HG02763 (cell line): ENCODE measurements around the gene PDXDC1.
"Not testable (repeated sequence)": the region's sequence is repeated elsewhere in the genome, so short reads cannot be mapped to it uniquely, and the experiment has no call there.

ENCODE experiments used
- ATAC-seq: cut with Tn5 transposase; IDR thresholded peaks from one replicate; pipeline ENCODE4 v1.9.1; 2021; ENCODE audit warnings: mild to moderate bottlenecking, moderate library complexity; ENCODE audit not compliant: unreplicated experiment

The PDXDC1 gene

DNA sequence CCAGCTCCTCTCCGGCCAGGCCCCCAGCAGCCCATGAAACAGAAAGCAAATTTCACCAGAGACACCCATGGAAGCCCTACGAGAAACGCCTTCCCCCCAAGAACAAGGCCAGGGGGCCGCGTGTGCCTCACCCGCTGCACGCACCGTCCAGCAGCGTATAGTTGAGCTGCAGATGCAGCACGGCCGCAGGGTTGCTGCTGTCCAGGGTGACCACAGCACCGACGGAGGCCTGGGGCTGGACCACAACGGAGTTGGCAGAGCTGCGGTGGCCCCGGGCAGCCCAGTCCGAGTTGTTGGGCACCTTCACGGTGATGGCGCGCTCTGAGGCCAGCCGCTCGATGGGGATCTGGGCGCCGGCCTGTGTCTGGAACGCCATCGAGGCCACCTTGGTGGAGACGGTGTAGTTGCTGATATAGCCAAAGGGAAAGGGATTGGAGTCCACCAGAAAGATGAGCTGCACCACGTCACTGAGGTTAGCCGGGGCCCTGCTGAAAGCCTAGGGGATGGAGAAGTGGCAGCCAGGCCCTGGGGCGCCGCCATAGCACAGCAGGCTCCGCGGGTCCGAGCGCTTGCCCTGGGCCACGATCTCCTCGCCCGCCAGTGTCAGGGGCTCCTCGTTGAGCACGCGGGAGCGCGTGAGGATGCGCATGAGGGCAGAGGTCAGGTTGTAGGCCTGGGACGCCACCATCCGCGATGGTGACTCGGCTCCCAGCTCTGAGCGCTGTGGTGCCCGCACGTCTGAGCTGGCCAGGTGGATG is 156.3 kb downstream of the PDXDC1 start:
- ATAC-seq, result not testable (repeated sequence)

DNA sequence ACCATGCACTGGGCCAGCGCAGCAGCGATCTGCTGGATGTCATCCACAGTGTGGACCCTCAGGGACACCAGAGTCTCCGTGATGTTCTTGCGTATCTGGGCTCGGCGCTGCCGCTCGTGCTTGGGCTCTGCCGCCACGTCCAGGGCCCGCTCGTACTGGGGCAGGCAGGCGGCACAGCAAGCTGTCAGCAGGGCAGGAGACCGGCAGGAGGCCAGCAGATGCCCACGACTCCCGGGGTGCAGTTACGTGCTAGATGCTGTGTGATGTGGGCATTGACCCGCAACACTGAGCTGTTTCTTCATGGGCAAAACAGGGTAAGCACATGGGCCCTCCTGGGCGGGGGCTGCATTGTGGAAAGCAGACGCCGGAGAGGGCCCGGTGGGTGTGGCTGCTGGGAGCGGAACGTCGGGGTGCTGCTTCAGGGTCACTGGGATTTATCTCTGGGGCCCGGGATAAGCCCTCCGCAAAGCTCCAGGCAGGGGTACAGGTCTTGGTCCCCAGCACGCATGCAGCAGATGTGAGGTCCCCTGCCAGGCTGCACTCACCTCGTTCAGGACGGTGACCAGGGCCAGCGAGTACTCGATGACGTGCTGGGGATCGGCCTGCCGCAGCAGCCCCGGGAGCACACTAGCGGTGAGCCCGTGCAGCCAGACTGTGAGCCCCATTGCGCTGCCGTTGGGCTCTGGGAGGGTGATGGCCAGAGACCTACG is 158.0 kb downstream of the PDXDC1 start:
- not testable (repeated sequence) for ATAC-seq

DNA sequence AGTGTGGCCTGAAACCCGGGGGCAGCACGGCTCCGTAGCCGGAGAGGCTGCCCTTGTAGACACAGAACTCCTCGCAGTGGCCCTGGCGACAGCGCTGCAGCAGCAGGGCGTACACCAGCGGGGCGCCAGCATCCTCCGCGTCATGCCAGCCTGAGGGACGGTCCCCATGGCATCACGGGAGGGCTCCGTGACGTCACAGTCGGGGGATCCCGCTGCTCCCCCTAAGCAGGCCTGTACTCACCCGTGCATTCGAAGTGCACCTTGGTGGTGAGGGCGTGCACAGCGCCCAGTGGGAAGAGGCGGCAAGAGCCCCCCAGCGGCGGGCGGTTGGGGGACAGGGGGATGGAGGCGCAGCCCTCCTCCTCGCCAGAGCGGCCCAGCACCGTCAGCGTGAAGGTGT is 158.7 kb downstream of the PDXDC1 start:
- ATAC-seq, result not testable (repeated sequence)

GRCh38 chr16:15134752-15135482 is 160.1 kb downstream of the PDXDC1 start:
- not testable (repeated sequence) for ATAC-seq

GRCh38 chr16:15135483-15136360 is 160.9 kb downstream of the PDXDC1 start:
- not testable (repeated sequence) for ATAC-seq

DNA sequence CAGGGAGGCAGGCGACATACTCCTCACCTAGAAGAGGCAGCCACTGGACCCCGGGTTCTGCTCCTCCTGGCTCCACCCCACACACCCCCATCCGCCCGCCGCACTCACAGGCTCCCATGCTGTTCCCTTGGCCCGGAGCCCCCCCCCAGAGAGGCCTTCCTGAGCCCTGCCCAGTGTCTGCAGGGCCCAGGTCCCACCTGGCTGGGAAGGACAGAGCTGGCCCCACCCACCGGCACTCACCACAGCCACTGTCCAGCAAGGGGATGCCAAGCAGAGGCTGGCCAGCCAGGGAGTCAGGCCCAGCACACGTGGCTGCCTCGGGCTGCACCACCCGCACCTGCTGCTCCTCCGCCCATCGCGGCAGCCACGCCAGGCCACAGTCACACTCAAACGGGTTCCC is 162.7 kb downstream of the PDXDC1 start:
- ATAC-seq, result not testable (repeated sequence)

DNA sequence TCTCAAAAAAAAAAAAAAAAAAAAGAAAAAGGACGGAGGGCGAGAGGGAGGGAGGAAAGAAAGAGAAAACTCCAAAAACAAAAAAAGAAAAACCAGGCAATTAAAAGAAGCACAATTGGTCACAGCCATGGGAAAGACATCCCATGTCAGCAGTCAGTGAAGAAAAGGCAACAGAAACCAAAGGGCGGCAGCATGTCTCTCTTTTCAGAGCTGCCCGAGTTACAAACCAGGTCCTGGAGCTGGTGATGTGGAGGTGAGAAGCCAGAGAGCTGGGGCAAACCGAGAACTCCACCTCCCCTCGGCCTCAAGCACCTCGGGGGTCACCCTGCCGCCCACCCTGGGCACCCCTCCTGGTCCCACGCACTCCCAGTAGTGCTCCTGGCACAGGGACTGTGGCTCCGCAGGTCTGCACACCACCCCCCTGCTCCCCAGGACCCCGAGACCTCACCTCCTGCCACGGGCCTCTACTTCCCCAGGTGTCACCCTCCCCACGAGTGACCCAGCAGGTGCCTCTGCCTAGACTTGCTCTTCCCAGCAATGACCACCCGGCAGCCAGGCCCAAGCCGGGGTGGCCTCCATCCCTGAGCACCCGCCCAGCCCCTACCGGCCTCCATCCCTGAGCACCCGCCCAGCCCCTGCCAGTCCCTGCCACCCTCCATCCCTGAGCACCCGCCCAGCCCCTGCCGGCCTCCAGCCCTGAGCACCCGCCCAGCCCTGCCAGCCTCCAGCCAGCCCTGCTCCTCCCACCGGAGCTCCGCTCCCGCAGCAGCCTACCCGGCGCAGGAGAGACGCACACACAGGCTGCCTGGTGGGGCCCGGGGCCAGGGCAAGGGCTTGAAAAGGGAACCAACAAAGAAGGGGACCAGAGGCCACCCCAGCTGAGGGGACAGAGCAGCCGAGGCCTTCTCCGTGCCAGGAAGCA is 165.9 kb downstream of the PDXDC1 start:
- ATAC-seq, result not testable (repeated sequence)

DNA sequence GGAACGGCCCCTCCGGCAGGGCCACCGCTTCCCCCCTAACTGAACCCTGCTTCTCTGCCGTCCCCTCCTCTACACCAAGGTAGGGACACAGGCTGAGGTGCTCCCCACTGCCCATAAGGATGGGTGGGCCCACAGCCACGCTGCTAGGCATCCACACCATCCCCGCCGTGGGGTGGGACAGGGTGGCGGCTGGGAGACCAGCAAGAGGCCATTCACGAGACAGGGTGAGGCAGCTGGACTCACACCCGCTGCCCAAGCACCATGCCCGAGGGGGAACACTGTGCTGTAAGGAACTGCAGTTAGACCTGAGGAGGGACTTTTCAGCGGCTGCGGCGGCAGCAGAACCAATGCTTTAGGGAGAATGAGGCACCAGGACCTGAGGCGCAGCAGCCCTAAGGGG is 166.8 kb downstream of the PDXDC1 start:
- ATAC-seq, result no peak

GRCh38 chr16:15142107-15142890 is 167.5 kb downstream of the PDXDC1 start:
- not testable (repeated sequence) for ATAC-seq

DNA sequence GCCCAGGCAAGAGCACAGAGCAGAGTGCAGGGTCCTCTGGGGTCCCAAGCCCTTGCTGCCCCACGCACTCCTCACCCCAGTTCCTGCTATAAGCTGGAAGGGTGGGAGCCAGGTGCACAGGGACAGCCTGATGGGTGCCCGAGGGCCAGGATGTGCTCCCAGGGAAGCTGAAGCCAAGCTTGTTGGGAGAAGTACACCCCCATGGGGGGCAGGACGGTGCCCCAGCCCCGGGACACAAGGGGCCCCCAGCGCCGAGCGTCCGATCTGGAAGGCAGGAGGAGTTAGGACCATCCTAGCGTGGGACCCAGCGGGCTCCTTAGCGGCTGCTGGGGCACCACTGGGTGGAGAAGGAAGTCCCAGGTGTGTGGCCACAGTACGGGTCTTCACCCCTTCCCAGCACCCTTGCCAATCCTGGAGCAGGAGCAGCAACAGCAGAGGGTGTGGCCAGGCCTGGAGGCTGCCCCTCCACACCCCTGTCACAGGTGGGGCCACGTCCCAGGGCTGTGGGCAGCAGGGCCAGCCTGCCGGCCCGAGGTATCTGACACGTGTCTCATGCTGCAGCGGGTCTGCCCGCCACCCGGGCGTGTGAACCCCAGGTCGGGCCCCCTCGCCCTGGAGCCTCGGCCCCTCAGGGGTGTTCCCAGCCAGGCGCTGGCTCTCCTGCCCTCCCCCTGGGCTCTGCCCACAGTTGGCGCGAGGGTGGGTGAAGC is 168.2 kb downstream of the PDXDC1 start:
- ATAC-seq, result not testable (repeated sequence)

DNA sequence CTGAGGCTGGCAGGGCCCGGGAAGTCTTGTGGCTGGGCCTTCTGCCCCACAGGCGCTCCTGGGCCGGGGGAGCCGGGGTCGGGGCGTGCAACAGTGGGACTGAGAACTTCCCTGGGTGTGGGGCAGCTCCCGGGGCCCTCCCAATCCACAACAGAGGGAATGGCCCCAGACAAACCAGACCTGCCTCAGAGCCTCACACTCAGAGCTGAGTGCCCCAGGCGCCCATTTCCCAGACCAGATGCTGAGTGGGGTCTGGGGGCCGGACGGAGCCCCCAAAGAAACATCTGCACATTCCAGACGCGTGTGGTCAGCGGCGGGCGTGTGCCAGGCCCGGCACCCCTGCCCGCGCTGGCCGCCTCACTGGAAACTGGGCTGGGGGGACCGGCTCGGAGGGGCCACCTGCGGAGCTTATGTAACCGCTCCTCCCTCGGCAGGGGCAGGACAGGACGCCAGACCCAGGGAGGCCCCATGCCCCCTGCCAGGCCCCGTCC is 168.8 kb downstream of the PDXDC1 start:
- ATAC-seq, result not testable (repeated sequence)

DNA sequence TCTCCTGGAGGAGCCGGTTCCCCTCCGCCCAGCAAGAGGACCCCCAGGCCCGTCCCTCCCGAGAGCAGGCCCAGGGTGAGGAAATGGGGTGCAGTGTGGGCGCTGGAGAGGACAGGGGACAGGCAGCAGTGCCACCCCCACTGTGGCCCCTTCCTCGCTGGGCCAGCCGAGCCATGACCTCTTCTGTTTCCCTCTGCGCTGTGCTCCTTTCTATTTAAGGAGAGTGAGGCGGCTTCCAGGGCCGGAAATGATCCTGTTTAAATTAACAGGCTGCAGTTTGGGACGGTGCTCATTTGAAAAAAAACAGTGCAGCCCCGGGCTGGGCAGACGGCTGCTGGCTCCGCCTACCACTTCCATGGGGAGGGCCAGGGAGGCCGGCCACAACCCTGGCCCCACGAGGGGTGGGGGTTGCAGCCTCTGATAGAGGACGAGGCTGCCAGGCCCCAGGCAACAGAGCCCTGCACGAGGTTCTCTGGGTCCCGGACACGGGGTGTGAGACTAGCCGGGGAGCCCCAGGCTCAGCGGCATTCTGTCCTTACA is 169.3 kb downstream of the PDXDC1 start:
- ATAC-seq, result not testable (repeated sequence)

- ATAC-seq, result not testable (repeated sequence)
These were observed 170.1 kb downstream of the PDXDC1 start for GRCh38 chr16:15144781-15145417.

GRCh38 chr16:15145418-15146263 is 170.8 kb downstream of the PDXDC1 start:
- ATAC-seq, result not testable (repeated sequence)

DNA sequence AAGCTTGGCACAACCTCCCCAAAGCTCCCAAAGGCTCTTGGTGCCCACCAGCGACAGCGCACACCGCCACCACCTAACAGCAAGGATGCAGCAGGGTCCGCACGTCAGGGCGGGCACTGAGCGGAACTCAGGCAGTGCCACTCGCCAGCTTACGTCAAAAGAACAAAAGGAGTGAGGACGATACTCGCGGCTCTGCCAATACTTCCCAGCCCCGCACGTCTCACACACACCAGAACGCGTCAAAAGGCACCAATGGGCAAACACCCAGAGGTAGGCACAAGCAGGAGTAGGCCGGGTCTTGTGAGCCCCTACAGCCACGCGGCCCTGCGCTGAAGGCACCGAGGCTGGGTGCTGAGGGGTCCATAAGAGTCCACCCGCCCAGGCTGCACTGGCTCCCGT is 171.4 kb downstream of the PDXDC1 start:
- ATAC-seq, result not testable (repeated sequence)

- not testable (repeated sequence) for ATAC-seq
These were observed 174.0 kb downstream of the PDXDC1 start for GRCh38 chr16:15148831-15149230.
